Activated naive CD4-positive, alpha-beta T cell treated with anti-CD3 and anti-CD28 coated beads, Interleukin-2, amount 10 ng/mL, durations not matched to agents 7 days and 5 days (primary cell): ENCODE data around the gene EXD2.
"Not testable (repeated sequence)": the region's sequence is repeated elsewhere in the genome, so short reads cannot be mapped to it uniquely, and the experiment has no call there.

Experiments used
- CTCF ChIA-PET: fragments of 350-600 bp; sonication (Branson Sonifier 250); formaldehyde crosslinking; loops from one replicate; lab custom pipeline; 2021; ENCODE audit warnings: antibody characterized with exemption; lab: Charles Lee
- DNase-seq: peaks from one replicate; pipeline ENCODE4 v3.0.0-alpha.2; 2020
- H3K27ac Mint-ChIP-seq: one replicate; pipeline ENCODE4 v1.8.0; 2021; ENCODE audit warnings: mild to moderate bottlenecking, moderate library complexity, mixed read lengths
- H3K27me3 Mint-ChIP-seq: one replicate; pipeline ENCODE4 v1.8.0; 2021; ENCODE audit warnings: mild to moderate bottlenecking, mixed read lengths
- H3K36me3 Mint-ChIP-seq: one replicate; pipeline ENCODE4 v1.8.0; 2021; ENCODE audit warnings: mixed read lengths
- H3K4me1 Mint-ChIP-seq: one replicate; pipeline ENCODE4 v1.8.0; 2021; ENCODE audit warnings: mixed read lengths
- H3K4me3 Mint-ChIP-seq: one replicate; pipeline ENCODE4 v1.8.0; 2021; ENCODE audit warnings: mild to moderate bottlenecking, moderate library complexity, mixed read lengths
- H3K9me3 Mint-ChIP-seq: one replicate; pipeline ENCODE4 v1.8.0; 2021; ENCODE audit warnings: mixed read lengths

Gene EXD2

GRCh38 chr14:69165787-69166186 lies 25.5 kb upstream of the EXD2 start:
- H3K9me3 Mint-ChIP-seq, H3K36me3 Mint-ChIP-seq: not testable (repeated sequence)

GRCh38 chr14:69170839-69171238 lies 20.5 kb upstream of the EXD2 start:
- CTCF ChIA-PET = no interaction called here
- Mint-ChIP-seq H3K9me3 (no peaks in the 10 kb centered on the region), H3K27ac (no peak overlapping the region), H3K36me3 (no peaks in the 10 kb centered on the region), H3K4me3 (no peak overlapping the region), H3K4me1 (no peaks in the 10 kb centered on the region), H3K27me3 (peaks cover 13% of the 10 kb centered on the region)
- DNase-seq = no peak

More at GRCh38 chr14:69165787-69166186, 25.5 kb upstream of the EXD2 start:
- DNase-seq, H3K4me3 Mint-ChIP-seq, CTCF ChIA-PET, H3K4me1 Mint-ChIP-seq: not testable (repeated sequence)
- peak overlapping the region; percentile 43 for H3K27ac Mint-ChIP-seq
- H3K27me3 Mint-ChIP-seq = peaks cover 27% of the 10 kb centered on the region

GRCh38 chr14:69171569-69171968 lies 19.7 kb upstream of the EXD2 start:
- no peak overlapping the region for H3K4me3 Mint-ChIP-seq
- H3K36me3 Mint-ChIP-seq = no peaks in the 10 kb centered on the region
- DNase-seq = no peak
- no peaks in the 10 kb centered on the region for H3K4me1 Mint-ChIP-seq
- no peaks in the 10 kb centered on the region for H3K9me3 Mint-ChIP-seq
- no peak overlapping the region for H3K27ac Mint-ChIP-seq
- CTCF ChIA-PET = no interaction called here
- peaks cover 17% of the 10 kb centered on the region for H3K27me3 Mint-ChIP-seq

GRCh38 chr14:69175130-69175529 lies 16.2 kb upstream of the EXD2 start:
- Mint-ChIP-seq H3K9me3 (no peaks in the 10 kb centered on the region), H3K36me3 (no peaks in the 10 kb centered on the region), H3K4me1 (no peaks in the 10 kb centered on the region), H3K27ac (no peak overlapping the region), H3K4me3 (no peak overlapping the region), H3K27me3 (peaks cover 20% of the 10 kb centered on the region)
- CTCF ChIA-PET = no interaction called here
- no peak for DNase-seq

- DNase-seq = no peak
- CTCF ChIA-PET = no interaction called here
Observed at GRCh38 chr14:69181491-69181890, 9.8 kb upstream of the EXD2 start.

GRCh38 chr14:69182580-69182979 lies 8.7 kb upstream of the EXD2 start:
- not testable (repeated sequence) for DNase-seq, H3K36me3 Mint-ChIP-seq, H3K4me3 Mint-ChIP-seq, H3K9me3 Mint-ChIP-seq, H3K4me1 Mint-ChIP-seq, H3K27ac Mint-ChIP-seq
- peaks cover 23% of the 10 kb centered on the region for H3K27me3 Mint-ChIP-seq
- CTCF ChIA-PET = interaction anchor here (0.6 to 1.4 kb wide), 2 partner anchors 31 to 53 kb away, joined by 3 to 4 read pairs; no protein-coding TSS in a partner anchor

More at GRCh38 chr14:69181491-69181890, 9.8 kb upstream of the EXD2 start:
- no peaks in the 10 kb centered on the region for H3K36me3 Mint-ChIP-seq
- H3K4me1 Mint-ChIP-seq = no peaks in the 10 kb centered on the region
- H3K9me3 Mint-ChIP-seq = no peaks in the 10 kb centered on the region
- H3K27me3 Mint-ChIP-seq = peaks cover 21% of the 10 kb centered on the region
- no peak overlapping the region for H3K4me3 Mint-ChIP-seq
- H3K27ac Mint-ChIP-seq = no peak overlapping the region

- H3K4me1 Mint-ChIP-seq = no peaks in the 10 kb centered on the region
- no peak for DNase-seq
Observed at GRCh38 chr14:69183735-69184134, 7.6 kb upstream of the EXD2 start.

GRCh38 chr14:69190191-69190590 lies 1.1 kb upstream of the EXD2 start:
- Mint-ChIP-seq H3K9me3 (no peaks in the 10 kb centered on the region), H3K27ac (no peak overlapping the region), H3K4me1 (peaks cover 29% of the 10 kb centered on the region), H3K4me3 (no peak overlapping the region), H3K27me3 (peaks cover 25% of the 10 kb centered on the region), H3K36me3 (no peaks in the 10 kb centered on the region)
- DNase-seq = no peak
- CTCF ChIA-PET = no interaction called here

More at GRCh38 chr14:69183735-69184134, 7.6 kb upstream of the EXD2 start:
- H3K36me3 Mint-ChIP-seq = no peaks in the 10 kb centered on the region
- H3K27ac Mint-ChIP-seq = no peak overlapping the region
- H3K27me3 Mint-ChIP-seq = peaks cover 31% of the 10 kb centered on the region
- no peaks in the 10 kb centered on the region for H3K9me3 Mint-ChIP-seq
- H3K4me3 Mint-ChIP-seq = no peak overlapping the region
- CTCF ChIA-PET = interaction anchor here (1.4 kb wide), 1 partner anchor 54 kb away, joined by 4 read pairs; no protein-coding TSS in a partner anchor

GRCh38 chr14:69193721-69194120 lies 2.4 kb downstream of the EXD2 start:
- Mint-ChIP-seq H3K4me3 (no peak overlapping the region), H3K27ac (no peak overlapping the region), H3K9me3 (no peaks in the 10 kb centered on the region), H3K4me1 (peaks cover 29% of the 10 kb centered on the region), H3K36me3 (no peaks in the 10 kb centered on the region), H3K27me3 (peaks cover 13% of the 10 kb centered on the region)
- CTCF ChIA-PET = interaction anchor here (0.6 kb wide), 2 partner anchors 22 to 199 kb away, joined by 3 to 4 read pairs; no protein-coding TSS in a partner anchor
- DNase-seq = no peak

- Mint-ChIP-seq H3K27me3 (no peaks in the 10 kb centered on the region), H3K36me3 (no peaks in the 10 kb centered on the region), H3K27ac (no peak overlapping the region), H3K4me3 (no peak overlapping the region), H3K9me3 (no peaks in the 10 kb centered on the region), H3K4me1 (no peaks in the 10 kb centered on the region)
- CTCF ChIA-PET = interaction anchor here (1.1 kb wide), 1 partner anchor 288 kb away, joined by 3 read pairs; no protein-coding TSS in a partner anchor
- no peak for DNase-seq
Observed at GRCh38 chr14:69199786-69200185, 8.5 kb downstream of the EXD2 start.

GRCh38 chr14:69204753-69205152 lies 13.5 kb downstream of the EXD2 start:
- no peak for DNase-seq
- no peak overlapping the region for H3K27ac Mint-ChIP-seq
- CTCF ChIA-PET = interaction anchor here (0.9 kb wide), 1 partner anchor 47 kb away, joined by 3 read pairs; no protein-coding TSS in a partner anchor
- H3K4me1 Mint-ChIP-seq = no peaks in the 10 kb centered on the region
- H3K27me3 Mint-ChIP-seq = no peaks in the 10 kb centered on the region
- H3K36me3 Mint-ChIP-seq = no peaks in the 10 kb centered on the region
- no peak overlapping the region for H3K4me3 Mint-ChIP-seq
- no peaks in the 10 kb centered on the region for H3K9me3 Mint-ChIP-seq

GRCh38 chr14:69207435-69208041 lies 16.2 kb downstream of the EXD2 start:
- CTCF ChIA-PET = no interaction called here
- Mint-ChIP-seq H3K4me3 (no peak overlapping the region), H3K27me3 (no peaks in the 10 kb centered on the region), H3K27ac (no peak overlapping the region), H3K36me3 (no peaks in the 10 kb centered on the region), H3K9me3 (no peaks in the 10 kb centered on the region), H3K4me1 (no peaks in the 10 kb centered on the region)
- no peak for DNase-seq

- no peaks in the 10 kb centered on the region for H3K4me1 Mint-ChIP-seq
- DNase-seq = no peak
- H3K4me3 Mint-ChIP-seq = no peak overlapping the region
- H3K36me3 Mint-ChIP-seq = no peaks in the 10 kb centered on the region
- no peaks in the 10 kb centered on the region for H3K9me3 Mint-ChIP-seq
- H3K27me3 Mint-ChIP-seq = no peaks in the 10 kb centered on the region
- CTCF ChIA-PET = no interaction called here
- no peak overlapping the region for H3K27ac Mint-ChIP-seq
Observed at GRCh38 chr14:69208666-69209065, 17.4 kb downstream of the EXD2 start.

- peaks cover 2% of the 10 kb centered on the region for H3K36me3 Mint-ChIP-seq
- H3K27me3 Mint-ChIP-seq = no peaks in the 10 kb centered on the region
- CTCF ChIA-PET = no interaction called here
Observed at GRCh38 chr14:69214393-69214792, 23.1 kb downstream of the EXD2 start.

GRCh38 chr14:69217663-69218062 lies 26.4 kb downstream of the EXD2 start:
- CTCF ChIA-PET, H3K36me3 Mint-ChIP-seq, H3K27ac Mint-ChIP-seq, H3K4me1 Mint-ChIP-seq, H3K27me3 Mint-ChIP-seq, H3K9me3 Mint-ChIP-seq, H3K4me3 Mint-ChIP-seq, DNase-seq: not testable (repeated sequence)

More at GRCh38 chr14:69214393-69214792, 23.1 kb downstream of the EXD2 start:
- H3K27ac Mint-ChIP-seq = no peak overlapping the region
- no peak for DNase-seq
- H3K9me3 Mint-ChIP-seq = no peaks in the 10 kb centered on the region
- peaks cover 2% of the 10 kb centered on the region for H3K4me1 Mint-ChIP-seq
- H3K4me3 Mint-ChIP-seq = no peak overlapping the region
